Activated T-cell treated with anti-CD3 and anti-CD28 coated beads, Interleukin-2, amount 50 U/mL, for 24 hours (primary cell): ENCODE data around the gene TMEM235.
A peak's percentile ranks its signal among the peaks of the same experiment; 100 is the strongest.
"Not testable (repeated sequence)": the region's sequence is repeated elsewhere in the genome, so short reads cannot be mapped to it uniquely, and the experiment has no call there.

Source experiments
- DNase-seq: peaks from one replicate; pipeline ENCODE4 v3.0.0-alpha.2; 2020
- H3K27ac Mint-ChIP-seq: 2 replicates; pipeline ENCODE4 v1.8.0; 2020; ENCODE audit warnings: mild to moderate bottlenecking, mixed read lengths
- H3K27me3 Mint-ChIP-seq: 2 replicates; pipeline ENCODE4 v1.8.0; 2020; ENCODE audit warnings: mixed read lengths
- H3K36me3 Mint-ChIP-seq: 2 replicates; pipeline ENCODE4 v1.8.0; 2020; ENCODE audit warnings: low read depth, mixed read lengths
- H3K4me1 Mint-ChIP-seq: 2 replicates; pipeline ENCODE4 v1.8.0; 2020; ENCODE audit warnings: low read depth, mixed read lengths
- H3K4me3 Mint-ChIP-seq: 2 replicates; pipeline ENCODE4 v1.8.0; 2020; ENCODE audit warnings: mild to moderate bottlenecking, moderate library complexity, mixed read lengths
- H3K9me3 Mint-ChIP-seq: 2 replicates; pipeline ENCODE4 v1.8.0; 2020; ENCODE audit warnings: mixed read lengths

TMEM235 gene

GRCh38 chr17:78252701-78253635 lies 21.5 kb downstream of the TMEM235 start:
- H3K9me3 Mint-ChIP-seq, result no peaks in the 10 kb centered on the region
- DNase-seq, result peak; percentile 47
- peak overlapping the region; percentile 79 for H3K4me3 Mint-ChIP-seq

DNA sequence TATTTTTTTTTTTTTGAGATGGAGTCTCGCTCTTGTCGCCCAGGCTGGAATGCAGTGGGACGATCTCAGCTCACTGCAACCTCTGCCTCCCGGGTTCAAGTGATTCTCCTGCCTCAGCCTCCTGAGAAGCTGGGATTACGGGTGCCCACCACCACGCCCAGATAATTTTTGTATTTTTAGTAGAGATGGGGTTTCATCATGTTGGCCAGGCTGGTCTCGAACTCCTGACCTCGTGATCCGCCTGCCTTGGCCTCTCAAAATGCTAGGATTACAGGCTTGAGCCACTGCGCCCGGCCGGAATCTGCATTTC lies 22.2 kb downstream of the TMEM235 start:
- not testable (repeated sequence) for H3K27me3 Mint-ChIP-seq, DNase-seq, H3K36me3 Mint-ChIP-seq, H3K9me3 Mint-ChIP-seq
- Mint-ChIP-seq H3K4me1 (peaks cover 53% of the 10 kb centered on the region), H3K27ac (peak overlapping the region; percentile 89), H3K4me3 (peak overlapping the region; percentile 79)

More at GRCh38 chr17:78252701-78253635, 21.5 kb downstream of the TMEM235 start:
- Mint-ChIP-seq H3K27ac (peak overlapping the region; percentile 81), H3K27me3 (no peaks in the 10 kb centered on the region), H3K36me3 (no peaks in the 10 kb centered on the region), H3K4me1 (peaks cover 48% of the 10 kb centered on the region)

DNA sequence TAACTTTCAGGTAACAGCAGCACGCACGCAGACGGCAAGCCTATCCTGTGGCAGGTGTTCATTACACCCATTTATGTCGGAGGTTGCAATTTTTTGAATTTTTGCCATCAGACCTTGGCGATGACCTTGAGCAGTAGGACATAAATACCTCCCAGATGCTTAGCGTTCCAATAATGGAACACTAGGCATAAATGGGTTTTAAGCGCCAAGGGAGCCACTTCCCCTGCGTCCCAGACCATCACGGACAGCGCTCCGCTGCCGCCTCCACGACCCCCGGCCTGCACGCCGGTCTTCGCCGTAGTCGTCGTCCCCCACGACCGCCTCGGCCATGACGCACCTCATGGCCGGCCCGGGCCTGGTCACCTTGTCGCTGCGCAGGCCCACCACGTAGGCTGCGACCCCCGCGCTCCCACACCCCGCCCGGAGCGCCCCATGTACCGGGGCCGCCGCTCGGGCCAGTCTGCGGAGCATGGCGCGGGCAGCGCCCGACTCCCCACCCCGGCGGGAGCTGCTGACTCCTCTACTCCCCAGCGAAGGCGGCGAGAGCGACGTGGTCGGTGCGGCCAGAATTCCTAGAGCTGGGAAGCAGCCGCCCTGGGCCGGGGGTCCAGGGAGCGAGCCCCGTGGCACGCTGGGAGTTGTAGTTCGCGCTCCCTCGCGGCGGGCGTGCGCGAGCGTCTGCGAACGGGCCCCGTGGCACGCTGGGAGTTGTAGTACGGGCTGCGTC lies 22.7 kb downstream of the TMEM235 start:
- no peaks in the 10 kb centered on the region for H3K9me3 Mint-ChIP-seq
- H3K27ac Mint-ChIP-seq, result peak overlapping the region; percentile 89
- H3K4me1 Mint-ChIP-seq, result peaks cover 53% of the 10 kb centered on the region
- no peaks in the 10 kb centered on the region for H3K36me3 Mint-ChIP-seq
- DNase-seq, result peak; percentile 90
- peak overlapping the region; percentile 79 for H3K4me3 Mint-ChIP-seq
- no peaks in the 10 kb centered on the region for H3K27me3 Mint-ChIP-seq

GRCh38 chr17:78255029-78255656 lies 23.7 kb downstream of the TMEM235 start:
- H3K4me3 Mint-ChIP-seq, result peak overlapping the region; percentile 79
- H3K9me3 Mint-ChIP-seq, result no peaks in the 10 kb centered on the region
- no peak for DNase-seq
- H3K27ac Mint-ChIP-seq, result peak overlapping the region; percentile 40
- peaks cover 61% of the 10 kb centered on the region for H3K4me1 Mint-ChIP-seq
- no peaks in the 10 kb centered on the region for H3K27me3 Mint-ChIP-seq
- H3K36me3 Mint-ChIP-seq, result no peaks in the 10 kb centered on the region

DNA sequence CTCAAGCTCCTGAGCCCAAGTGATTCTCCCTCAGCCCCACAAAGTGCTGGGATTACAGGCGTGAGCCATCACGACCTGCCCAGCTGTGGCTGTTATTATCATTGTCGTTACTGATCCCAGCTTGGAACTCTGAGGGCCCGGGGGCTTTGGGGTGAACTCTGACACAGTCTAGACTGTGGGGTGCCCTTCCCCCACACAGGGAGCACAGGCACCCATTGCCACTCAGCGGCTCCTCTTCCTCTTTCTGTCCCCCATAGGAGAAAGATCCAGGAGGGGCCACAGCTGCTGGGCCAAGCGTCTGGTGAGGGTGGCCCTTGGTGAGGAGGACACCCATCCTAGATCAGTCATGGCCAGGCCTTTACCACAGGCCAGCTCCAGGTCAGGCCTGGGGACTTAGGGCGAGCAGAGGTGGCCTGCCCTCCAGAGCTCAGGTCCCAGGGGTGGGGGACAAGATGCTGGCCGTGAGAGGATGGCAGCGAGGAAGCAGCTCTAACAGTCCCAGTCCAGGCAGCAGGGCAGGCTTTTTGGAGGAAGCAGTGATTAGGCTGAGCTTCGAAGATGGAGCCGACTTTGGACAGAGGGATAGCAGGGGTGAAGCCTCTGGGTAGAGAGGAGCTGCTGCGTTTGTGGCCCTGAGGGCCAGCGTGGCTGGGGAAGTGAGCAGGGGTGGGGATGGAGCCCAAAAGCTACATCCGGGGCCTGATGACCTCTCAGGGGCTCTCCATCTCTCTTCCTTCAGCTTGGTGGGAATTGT lies 24.7 kb downstream of the TMEM235 start:
- H3K9me3 Mint-ChIP-seq, result no peaks in the 10 kb centered on the region
- H3K4me1 Mint-ChIP-seq, result peaks cover 57% of the 10 kb centered on the region
- no peak for DNase-seq
- no peaks in the 10 kb centered on the region for H3K27me3 Mint-ChIP-seq
- H3K27ac Mint-ChIP-seq, result peak overlapping the region; percentile 40
- no peak overlapping the region for H3K4me3 Mint-ChIP-seq
- no peaks in the 10 kb centered on the region for H3K36me3 Mint-ChIP-seq

DNA sequence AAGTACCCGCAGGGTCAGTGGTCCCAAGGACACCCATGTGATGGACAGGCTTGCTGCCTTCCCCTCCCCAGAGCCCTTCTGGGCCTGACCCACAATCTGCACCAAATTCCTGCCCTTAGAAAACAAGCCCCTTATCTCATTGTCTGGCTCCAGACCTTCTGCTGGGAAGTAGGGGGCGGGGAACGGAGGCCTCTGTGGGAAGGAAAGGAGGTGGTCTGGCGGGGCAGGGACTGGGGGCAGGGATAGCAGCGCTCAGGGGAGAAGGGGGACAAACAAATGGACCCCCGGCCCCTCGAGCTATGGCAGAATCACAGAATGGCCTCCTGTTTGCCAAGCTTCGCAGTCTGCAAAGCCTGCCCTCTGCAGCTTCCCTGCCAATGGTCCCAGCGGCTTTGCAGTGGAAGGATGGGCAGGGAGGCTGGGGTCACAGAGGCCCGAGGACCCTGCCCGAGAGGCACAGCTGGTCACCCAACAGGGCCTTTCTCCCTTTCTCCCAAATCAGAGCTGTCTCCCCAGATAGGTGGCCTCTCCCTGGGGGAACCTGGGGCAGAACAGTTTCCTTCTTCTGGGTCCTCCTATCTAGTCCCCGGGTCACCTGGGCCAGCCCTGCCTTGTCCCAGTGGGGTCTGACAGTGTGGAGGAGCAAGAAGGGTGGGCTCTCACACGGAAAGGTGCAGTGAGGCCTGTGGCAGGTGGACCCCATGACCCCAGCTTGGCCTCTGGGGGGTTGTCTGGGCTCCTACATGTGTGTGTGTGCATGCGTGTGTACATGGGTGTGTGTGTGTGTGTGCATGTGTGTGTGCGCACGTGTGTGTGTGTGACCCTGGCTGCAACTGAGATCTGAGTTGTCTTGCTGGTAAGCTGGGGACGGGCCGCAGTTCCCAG lies 25.5 kb downstream of the TMEM235 start:
- Mint-ChIP-seq H3K27ac (no peak overlapping the region), H3K36me3 (no peaks in the 10 kb centered on the region), H3K9me3 (no peaks in the 10 kb centered on the region), H3K4me3 (no peak overlapping the region), H3K4me1 (peaks cover 53% of the 10 kb centered on the region), H3K27me3 (no peaks in the 10 kb centered on the region)
- DNase-seq, result no peak

DNA sequence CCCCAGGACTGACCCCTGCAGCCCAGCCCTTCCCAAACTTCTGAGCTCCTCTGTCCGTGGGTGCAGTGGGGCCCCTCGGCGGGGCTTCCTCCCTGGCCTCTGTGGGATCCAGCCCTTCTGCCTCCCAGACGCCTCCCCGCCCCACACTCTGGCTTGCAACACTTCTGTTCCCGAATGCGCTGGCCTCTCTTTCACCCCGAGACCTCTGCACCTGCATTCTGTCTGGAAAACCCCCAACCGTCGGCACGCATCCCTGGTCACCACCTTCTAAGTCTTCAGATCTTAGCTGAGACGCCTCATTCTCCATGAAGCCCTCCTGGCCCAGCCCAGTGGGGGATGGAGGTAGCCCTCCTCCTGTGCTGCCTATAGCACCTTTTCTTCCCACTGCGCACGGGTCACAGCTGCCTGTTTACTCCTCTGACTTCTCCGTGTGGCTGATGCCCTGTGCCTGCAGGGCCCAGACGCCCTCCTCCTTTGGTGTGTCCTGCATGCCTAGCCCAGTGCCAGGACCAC lies 26.4 kb downstream of the TMEM235 start:
- Mint-ChIP-seq H3K27me3 (no peaks in the 10 kb centered on the region), H3K36me3 (no peaks in the 10 kb centered on the region), H3K9me3 (no peaks in the 10 kb centered on the region), H3K4me3 (peak overlapping the region; percentile 70), H3K27ac (peak overlapping the region; percentile 87), H3K4me1 (peaks cover 50% of the 10 kb centered on the region)
- DNase-seq, result peak; percentile 62

- peak; percentile 83 for DNase-seq
- Mint-ChIP-seq H3K4me1 (peaks cover 52% of the 10 kb centered on the region), H3K36me3 (no peaks in the 10 kb centered on the region), H3K27ac (peak overlapping the region; percentile 87), H3K4me3 (peak overlapping the region; percentile 70), H3K9me3 (no peaks in the 10 kb centered on the region), H3K27me3 (no peaks in the 10 kb centered on the region)
Observed at GRCh38 chr17:78258323-78259191, 27.1 kb downstream of the TMEM235 start.

DNA sequence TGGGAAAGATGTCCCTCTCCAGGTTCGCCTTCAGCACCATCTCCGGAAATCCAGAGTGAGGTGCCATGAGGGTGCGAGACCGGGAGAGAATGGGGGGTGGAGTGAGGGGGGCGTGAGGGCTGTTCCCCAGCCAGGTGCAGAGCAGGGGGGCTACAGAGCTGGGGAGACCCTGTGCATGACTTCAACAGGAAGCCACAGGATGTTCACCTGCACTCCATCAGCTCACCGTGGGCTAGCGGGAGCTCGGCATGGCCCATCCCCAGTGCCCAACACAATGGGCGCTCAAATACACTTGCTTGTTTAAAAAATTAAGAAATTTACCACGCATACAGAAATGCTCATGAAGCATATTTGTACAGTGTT lies 27.7 kb downstream of the TMEM235 start:
- DNase-seq, result no peak
- H3K27me3 Mint-ChIP-seq, result no peaks in the 10 kb centered on the region
- H3K36me3 Mint-ChIP-seq, result no peaks in the 10 kb centered on the region
- H3K9me3 Mint-ChIP-seq, result no peaks in the 10 kb centered on the region
- H3K4me3 Mint-ChIP-seq, result peak overlapping the region; percentile 70
- H3K4me1 Mint-ChIP-seq, result peaks cover 51% of the 10 kb centered on the region
- peak overlapping the region; percentile 83 for H3K27ac Mint-ChIP-seq

DNA sequence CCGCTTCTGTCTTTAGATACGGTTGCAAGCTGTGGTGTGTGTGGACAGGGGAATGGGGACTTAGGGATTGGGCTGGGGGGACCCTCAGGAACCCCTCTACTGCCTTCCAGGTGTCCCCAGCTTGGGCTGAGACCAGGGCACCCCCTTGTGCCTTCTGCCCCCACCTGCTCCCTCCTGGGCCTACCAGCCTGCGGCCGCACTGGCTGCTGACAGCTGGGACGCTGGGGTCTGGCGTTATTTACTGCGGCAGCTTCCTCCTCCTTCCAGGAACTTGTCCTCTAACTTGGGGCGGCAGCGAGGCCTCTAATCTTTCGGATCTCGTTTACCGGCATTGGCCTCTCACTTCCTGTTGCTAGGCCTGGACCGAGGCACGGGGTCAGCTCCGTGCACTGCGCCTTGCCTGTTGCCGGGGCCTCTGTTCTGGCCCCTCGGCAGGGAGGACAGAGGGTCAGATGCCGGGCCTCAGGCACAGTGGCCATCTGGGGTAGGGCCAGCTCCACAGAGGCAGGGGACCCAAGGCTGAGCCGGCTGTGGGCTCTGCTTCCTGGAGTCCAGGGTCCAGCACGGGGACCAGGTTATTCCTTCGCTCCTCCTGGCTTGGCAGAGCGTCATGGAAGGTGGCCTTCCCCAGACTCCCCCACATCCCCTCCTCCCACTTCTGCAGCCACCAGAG lies 31.8 kb downstream of the TMEM235 start:
- no peaks in the 10 kb centered on the region for H3K27me3 Mint-ChIP-seq
- peak; percentile 58 for DNase-seq
- peaks cover 40% of the 10 kb centered on the region for H3K4me1 Mint-ChIP-seq
- peak overlapping the region; percentile 86 for H3K27ac Mint-ChIP-seq
- H3K9me3 Mint-ChIP-seq, result no peaks in the 10 kb centered on the region
- no peak overlapping the region for H3K4me3 Mint-ChIP-seq
- H3K36me3 Mint-ChIP-seq, result no peaks in the 10 kb centered on the region

DNA sequence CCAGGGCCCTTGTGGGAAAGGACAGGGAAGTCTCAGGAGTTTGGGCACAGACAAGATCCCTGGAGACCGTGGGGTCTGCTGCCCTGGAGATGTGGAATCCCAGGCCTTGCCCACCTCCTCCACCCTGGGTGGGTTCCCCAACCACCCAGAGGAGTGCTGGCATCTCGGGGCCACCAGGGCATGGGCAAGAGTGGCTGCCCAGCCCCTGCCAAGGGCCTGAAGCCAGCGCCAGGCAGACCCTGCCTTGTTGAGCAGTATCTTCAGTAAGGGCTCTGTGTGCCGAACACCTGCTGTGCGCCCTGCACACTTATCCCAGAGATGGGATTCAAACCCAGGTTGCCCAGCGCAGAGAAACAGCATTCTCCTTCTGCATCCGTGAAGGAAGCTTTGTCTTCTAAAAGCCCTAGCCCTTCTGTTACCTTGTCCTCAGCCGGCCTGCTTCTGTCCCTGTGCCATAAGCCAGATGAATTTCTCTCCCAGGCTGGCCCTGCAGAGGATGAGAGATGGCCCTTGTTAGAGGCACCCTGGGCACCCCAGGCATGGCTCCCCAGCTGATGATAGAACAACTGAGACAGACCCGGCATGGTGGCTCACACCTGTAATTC lies 32.4 kb downstream of the TMEM235 start:
- Mint-ChIP-seq H3K4me3 (no peak overlapping the region), H3K27me3 (no peaks in the 10 kb centered on the region), H3K4me1 (peaks cover 37% of the 10 kb centered on the region), H3K9me3 (no peaks in the 10 kb centered on the region), H3K36me3 (no peaks in the 10 kb centered on the region), H3K27ac (peak overlapping the region; percentile 81)
- no peak for DNase-seq

- no peaks in the 10 kb centered on the region for H3K36me3 Mint-ChIP-seq
- H3K9me3 Mint-ChIP-seq, result no peaks in the 10 kb centered on the region
- DNase-seq, result no peak
- no peak overlapping the region for H3K4me3 Mint-ChIP-seq
- no peaks in the 10 kb centered on the region for H3K27me3 Mint-ChIP-seq
- peak overlapping the region; percentile 81 for H3K27ac Mint-ChIP-seq
- H3K4me1 Mint-ChIP-seq, result peaks cover 33% of the 10 kb centered on the region
Observed at GRCh38 chr17:78264590-78264989, 33.2 kb downstream of the TMEM235 start.
